Kidney epithelial cell (primary cell): ENCODE measurements around the gene PER1. TPM values are rescaled to one million over a fixed set of nuclear protein-coding genes. Genes with fewer than 3 reads are reported as not detected.

Experiments used
- DNase-seq: peaks from one replicate; pipeline ENCODE4 v3.0.0-alpha.2; 2010; ENCODE audit warnings: low read depth
- H3K27me3 ChIP-seq: 2 replicates; pipeline ENCODE4 v1.6.0; 2011; ENCODE audit warnings: low read length; ENCODE audit not compliant: control insufficient read depth, insufficient read depth
- H3K36me3 ChIP-seq: 2 replicates; pipeline ENCODE4 v1.5.1; 2011; ENCODE audit warnings: low read length; ENCODE audit not compliant: control insufficient read depth, insufficient read depth
- H3K4me3 ChIP-seq: 2 replicates; pipeline ENCODE4 v1.5.1; 2011; ENCODE audit warnings: low read depth, mild to moderate bottlenecking, control low read depth, low read length
- CTCF ChIP-seq: IDR thresholded peaks from 2 replicates; pipeline ENCODE4 v1.5.1; 2011; ENCODE audit warnings: mild to moderate bottlenecking, moderate library complexity, low read length, control low read depth, inconsistent platforms; ENCODE audit not compliant: insufficient read depth, poor library complexity, severe bottlenecking
- total RNA-seq: library from RNA; depleted of rRNA; stranded (reverse); fragments of >200 nt; gene quantifications from 2 replicates; pipeline ENCODE4 v1.2.3, GENCODE V29; 2015

The PER1 gene
- total RNA-seq, 1 donor from 2014 or later = 11.0 TPM

- Histone ChIP-seq H3K27me3 (peaks cover 32% of the 10 kb centered on the region), H3K4me3 (peak overlapping the region; percentile 38), H3K36me3 (no peaks in the 10 kb centered on the region)
- peak; percentile 37 for TF ChIP-seq CTCF
- DNase-seq = no peak
Measured at GRCh38 chr17:8121681-8122421, 30.4 kb downstream of the PER1 start.

GRCh38 chr17:8121407-8121680 lies 30.9 kb downstream of the PER1 start:
- DNase-seq = no peak
- Histone ChIP-seq H3K4me3 (peak overlapping the region; percentile 38), H3K27me3 (peaks cover 37% of the 10 kb centered on the region), H3K36me3 (no peaks in the 10 kb centered on the region)
- TF ChIP-seq CTCF = no peak

DNA sequence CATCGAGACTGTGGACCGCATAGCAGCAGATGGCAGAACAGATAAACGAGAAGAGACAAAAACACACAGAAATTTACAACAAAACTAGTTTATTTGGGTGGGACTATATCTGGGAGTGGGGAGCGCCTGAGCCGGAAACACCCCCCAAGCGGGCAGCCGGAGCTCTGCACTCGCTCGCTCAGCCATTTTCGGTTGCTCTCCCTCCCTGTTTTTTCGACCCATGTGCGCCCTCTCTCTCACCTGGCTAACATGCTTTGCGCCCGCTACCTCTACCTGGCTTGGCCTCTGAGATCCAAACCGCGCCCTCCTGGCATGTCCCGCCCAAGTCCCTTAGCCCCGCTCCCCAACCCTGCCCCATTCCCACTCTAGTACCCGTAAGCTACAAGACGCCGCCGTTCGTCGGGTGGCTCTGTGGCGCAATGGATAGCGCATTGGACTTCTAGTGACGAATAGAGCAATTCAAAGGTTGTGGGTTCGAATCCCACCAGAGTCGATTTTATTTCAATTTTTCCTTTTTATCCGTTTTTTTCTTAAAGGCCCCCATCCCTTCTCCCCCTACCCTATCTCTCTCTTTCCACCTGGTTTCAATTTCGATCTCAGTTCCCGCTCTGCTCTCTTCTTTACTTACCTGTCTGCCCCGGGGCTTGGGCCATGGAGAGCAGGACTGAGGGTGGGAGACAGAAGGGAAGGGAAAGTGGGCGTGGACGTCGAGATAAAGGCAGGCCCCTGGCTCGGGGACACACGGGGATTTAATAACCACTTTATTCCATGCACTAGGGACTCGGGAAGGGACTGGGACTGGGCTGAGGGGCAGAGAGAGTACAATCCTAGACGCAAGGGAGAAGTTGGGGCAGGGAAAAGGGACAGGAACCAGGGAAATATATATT lies 31.4 kb downstream of the PER1 start:
- no peak for DNase-seq
- H3K36me3 ChIP-seq = no peaks in the 10 kb centered on the region

GRCh38 chr17:8119581-8120519 lies 32.4 kb downstream of the PER1 start:
- no peak for DNase-seq
- H3K4me3 ChIP-seq = peak overlapping the region; percentile 38
- H3K27me3 ChIP-seq = peaks cover 39% of the 10 kb centered on the region
- H3K36me3 ChIP-seq = no peaks in the 10 kb centered on the region
- no peak for TF ChIP-seq CTCF

More for the DNA sequence above, 31.4 kb downstream of the PER1 start:
- peaks cover 40% of the 10 kb centered on the region for H3K27me3 ChIP-seq
- peak overlapping the region; percentile 38 for H3K4me3 ChIP-seq
- TF ChIP-seq CTCF = peak; percentile 46

DNA sequence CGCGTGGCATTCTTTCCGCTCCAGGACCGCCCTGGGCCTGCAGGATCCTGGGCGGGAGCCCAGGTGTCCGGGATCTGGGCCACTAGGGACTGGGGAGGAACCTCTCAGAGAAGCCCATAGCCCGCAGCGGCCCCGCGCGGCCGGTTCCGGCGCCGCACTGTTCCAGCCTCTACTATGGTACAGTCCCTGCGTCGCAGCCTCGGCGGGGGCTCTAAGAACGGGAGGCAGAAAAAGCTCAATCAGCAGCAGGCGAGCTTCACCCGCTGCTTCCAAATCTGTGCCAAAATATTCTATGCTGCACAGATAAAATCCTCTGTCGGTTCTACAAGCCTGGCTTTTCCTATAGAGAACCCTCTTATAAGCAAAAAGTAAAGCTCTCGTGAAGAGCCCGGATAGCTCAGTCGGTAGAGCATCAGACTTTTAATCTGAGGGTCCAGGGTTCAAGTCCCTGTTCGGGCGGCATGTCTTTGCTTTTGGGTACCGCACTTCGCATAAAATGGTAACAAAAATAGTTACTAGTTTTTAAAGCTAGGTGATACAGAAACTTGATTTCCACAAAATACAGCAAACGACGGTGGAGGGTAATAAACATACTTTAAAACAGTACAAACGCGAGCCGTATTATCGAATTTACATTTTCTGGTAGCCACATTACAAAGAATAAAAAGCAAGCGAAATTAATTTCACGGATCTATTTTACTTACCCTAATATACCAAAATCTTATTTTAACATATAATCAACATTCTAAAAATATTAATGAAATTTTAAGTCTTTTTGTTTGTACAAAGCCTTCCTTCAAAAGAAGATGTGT lies 33.2 kb downstream of the PER1 start:
- TF ChIP-seq CTCF = peak; percentile 94
- Histone ChIP-seq H3K27me3 (peaks cover 34% of the 10 kb centered on the region), H3K36me3 (no peaks in the 10 kb centered on the region), H3K4me3 (peak overlapping the region; percentile 46)
- no peak for DNase-seq
